Colonic mucosa (tissue), 4 donors: ENCODE results near the gene SHC3. TPM values are rescaled to one million over a fixed set of nuclear protein-coding genes. Genes with fewer than 3 reads are reported as not detected.

Source experiments
- DNase-seq: peaks from one replicate; pipeline ENCODE4 v3.0.0-alpha.2; 2020
- H3K27ac ChIP-seq: fragments of 200-600 bp; one replicate; pipeline ENCODE4 v1.8.0; 2021
- H3K27me3 ChIP-seq: fragments of 200-600 bp; one replicate; pipeline ENCODE4 v1.8.0; 2021
- H3K36me3 ChIP-seq: fragments of 200-600 bp; one replicate; pipeline ENCODE4 v1.8.0; 2021
- H3K4me1 ChIP-seq: fragments of 200-600 bp; one replicate; pipeline ENCODE4 v1.8.0; 2021; ENCODE audit warnings: mild to moderate bottlenecking
- H3K4me3 ChIP-seq: fragments of 200-600 bp; one replicate; pipeline ENCODE4 v1.8.0; 2021
- H3K9ac ChIP-seq, 2 donors: one replicate each; pipeline ENCODE4 v1.7.0; 2013; ENCODE audit warnings: control low read depth in 2 of 2, low read depth in 2 of 2, low read length in 2 of 2
- H3K9me3 ChIP-seq: fragments of 200-600 bp; one replicate; pipeline ENCODE4 v1.8.0; 2021
- intact Hi-C: fragments of 100-400 bp; cut with DNase I; formaldehyde crosslinking; loops from one replicate; pipeline ENCODE4 v1.14.1; 2022
- total RNA-seq, 2 donors: library from RNA; stranded (reverse); fragmentation: NEBNext Ultra II Directional in 1 of 2; extraction: Animal tissue kit (Norgen Biotek cat#: 25700) in 1 of 2; gene quantifications; one replicate each; pipeline ENCODE4 v1.2.1, GENCODE V29; 2021
- TF ChIP-seq, protein P1 (sequence below): fragments of 200-600 bp; IDR thresholded peaks from one replicate; pipeline ENCODE4 v1.8.0; 2022; ENCODE audit warnings: antibody characterized with exemption, mild to moderate bottlenecking
- donor health status: healthy.
- donor health status: DM: no; HTN: no; CAD: no.
- donor health status: DM: no; HTN: no; CAD: no.

SHC3 gene
- total RNA-seq, 2 donors from 2014 or later: 0.32 to 0.58 TPM

GRCh38 chr9:88995200-88995577, 183.4 kb downstream of the SHC3 start:
- no peaks in the 10 kb centered on the region for H3K4me1 ChIP-seq
- H3K4me3 ChIP-seq: no peak overlapping the region

GRCh38 chr9:88994469-88995199, 184.0 kb downstream of the SHC3 start:
- intact Hi-C loops: loop anchor here (10.0 kb wide), 1 partner anchor 250 kb away; no protein-coding TSS in a partner anchor
- no peaks in the 10 kb centered on the region for H3K4me1 ChIP-seq

More at GRCh38 chr9:88995200-88995577, 183.4 kb downstream of the SHC3 start:
- TF ChIP-seq, protein P1, sequence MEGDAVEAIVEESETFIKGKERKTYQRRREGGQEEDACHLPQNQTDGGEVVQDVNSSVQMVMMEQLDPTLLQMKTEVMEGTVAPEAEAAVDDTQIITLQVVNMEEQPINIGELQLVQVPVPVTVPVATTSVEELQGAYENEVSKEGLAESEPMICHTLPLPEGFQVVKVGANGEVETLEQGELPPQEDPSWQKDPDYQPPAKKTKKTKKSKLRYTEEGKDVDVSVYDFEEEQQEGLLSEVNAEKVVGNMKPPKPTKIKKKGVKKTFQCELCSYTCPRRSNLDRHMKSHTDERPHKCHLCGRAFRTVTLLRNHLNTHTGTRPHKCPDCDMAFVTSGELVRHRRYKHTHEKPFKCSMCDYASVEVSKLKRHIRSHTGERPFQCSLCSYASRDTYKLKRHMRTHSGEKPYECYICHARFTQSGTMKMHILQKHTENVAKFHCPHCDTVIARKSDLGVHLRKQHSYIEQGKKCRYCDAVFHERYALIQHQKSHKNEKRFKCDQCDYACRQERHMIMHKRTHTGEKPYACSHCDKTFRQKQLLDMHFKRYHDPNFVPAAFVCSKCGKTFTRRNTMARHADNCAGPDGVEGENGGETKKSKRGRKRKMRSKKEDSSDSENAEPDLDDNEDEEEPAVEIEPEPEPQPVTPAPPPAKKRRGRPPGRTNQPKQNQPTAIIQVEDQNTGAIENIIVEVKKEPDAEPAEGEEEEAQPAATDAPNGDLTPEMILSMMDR: no peak
- peaks cover 15% of the 10 kb centered on the region for H3K27me3 ChIP-seq
- no peaks in the 10 kb centered on the region for H3K9me3 ChIP-seq
- H3K36me3 ChIP-seq: no peaks in the 10 kb centered on the region
- DNase-seq: no peak
- no peak overlapping the region for H3K27ac ChIP-seq
- H3K9ac ChIP-seq: no peak overlapping the region
- intact Hi-C loops: loop anchor here (10.0 kb wide), 1 partner anchor 250 kb away; no protein-coding TSS in a partner anchor

GRCh38 chr9:88993871-88994460, 184.7 kb downstream of the SHC3 start:
- TF ChIP-seq, protein P1: no peak
- DNase-seq: no peak
- no peaks in the 10 kb centered on the region for H3K36me3 ChIP-seq
- H3K9me3 ChIP-seq: no peaks in the 10 kb centered on the region
- H3K27ac ChIP-seq: no peak overlapping the region
- H3K27me3 ChIP-seq: peaks cover 15% of the 10 kb centered on the region
- no peaks in the 10 kb centered on the region for H3K4me1 ChIP-seq
- peak overlapping the region in 1 of 2 donors; percentile 9 for H3K9ac ChIP-seq
- no peak overlapping the region for H3K4me3 ChIP-seq
- intact Hi-C loops: loop anchor here (10.0 kb wide), 1 partner anchor 249 kb away; no protein-coding TSS in a partner anchor

More at GRCh38 chr9:88994469-88995199, 184.0 kb downstream of the SHC3 start:
- Histone ChIP-seq H3K36me3 (no peaks in the 10 kb centered on the region), H3K9me3 (no peaks in the 10 kb centered on the region), H3K9ac (no peak overlapping the region), H3K4me3 (no peak overlapping the region), H3K27ac (no peak overlapping the region), H3K27me3 (peaks cover 15% of the 10 kb centered on the region)
- TF ChIP-seq, protein P1: no peak
- no peak for DNase-seq

DNA sequence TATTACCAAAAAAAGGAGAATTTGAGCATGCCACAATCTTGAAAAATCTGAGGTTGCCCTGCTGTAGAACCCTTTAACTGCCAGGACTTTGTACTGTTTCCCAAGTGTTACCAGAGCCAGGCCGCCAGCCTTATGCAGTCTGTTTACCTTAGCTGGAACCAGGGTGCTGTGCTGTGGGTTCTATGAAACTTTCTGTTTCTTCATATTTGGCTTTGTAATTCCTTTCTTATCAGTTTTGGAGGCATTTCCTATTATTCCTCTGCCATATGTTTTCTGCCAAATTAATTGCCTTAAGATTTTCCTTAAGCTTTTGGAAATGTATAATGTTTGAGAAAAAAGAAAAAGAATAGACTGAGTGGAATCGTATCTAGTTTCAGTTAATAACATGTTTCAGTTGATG, 185.3 kb downstream of the SHC3 start:
- no peaks in the 10 kb centered on the region for H3K36me3 ChIP-seq
- no peak overlapping the region for H3K27ac ChIP-seq
- TF ChIP-seq, protein P1: no peak
- no peaks in the 10 kb centered on the region for H3K9me3 ChIP-seq
- no peak for DNase-seq
- H3K27me3 ChIP-seq: peaks cover 15% of the 10 kb centered on the region
- no peaks in the 10 kb centered on the region for H3K4me1 ChIP-seq
- no peak overlapping the region for H3K9ac ChIP-seq
- intact Hi-C loops: loop anchor here (10.0 kb wide), 1 partner anchor 249 kb away; no protein-coding TSS in a partner anchor
- H3K4me3 ChIP-seq: no peak overlapping the region

GRCh38 chr9:88992556-88992955, 186.1 kb downstream of the SHC3 start:
- no peak overlapping the region for H3K27ac ChIP-seq
- DNase-seq: no peak
- intact Hi-C loops: loop anchor here (10.0 kb wide), 1 partner anchor 248 kb away; no protein-coding TSS in a partner anchor
- TF ChIP-seq, protein P1: no peak
- no peak overlapping the region for H3K4me3 ChIP-seq
- H3K4me1 ChIP-seq: no peaks in the 10 kb centered on the region
- no peaks in the 10 kb centered on the region for H3K36me3 ChIP-seq
- H3K9ac ChIP-seq: no peak overlapping the region
- H3K27me3 ChIP-seq: peaks cover 15% of the 10 kb centered on the region
- H3K9me3 ChIP-seq: no peaks in the 10 kb centered on the region
